MM.1S (cell line): ENCODE data around the gene ECE1.

ENCODE experiments used
- EZH2 ChIP-seq: fragments of 300-600 bp; sonication (generic); optimal IDR thresholded peaks from 2 replicates; pipeline ENCODE3; 2017; ENCODE audit warnings: low read depth, mild to moderate bottlenecking, antibody characterized with exemption, low read length, mixed read lengths
- TF ChIP-seq, protein P1 (sequence below): fragments of 300-600 bp; sonication (generic); IDR thresholded peaks from 2 replicates; pipeline ENCODE4 v1.5.1; 2016; ENCODE audit warnings: antibody characterized with exemption, low read length, mixed read lengths

DNA sequence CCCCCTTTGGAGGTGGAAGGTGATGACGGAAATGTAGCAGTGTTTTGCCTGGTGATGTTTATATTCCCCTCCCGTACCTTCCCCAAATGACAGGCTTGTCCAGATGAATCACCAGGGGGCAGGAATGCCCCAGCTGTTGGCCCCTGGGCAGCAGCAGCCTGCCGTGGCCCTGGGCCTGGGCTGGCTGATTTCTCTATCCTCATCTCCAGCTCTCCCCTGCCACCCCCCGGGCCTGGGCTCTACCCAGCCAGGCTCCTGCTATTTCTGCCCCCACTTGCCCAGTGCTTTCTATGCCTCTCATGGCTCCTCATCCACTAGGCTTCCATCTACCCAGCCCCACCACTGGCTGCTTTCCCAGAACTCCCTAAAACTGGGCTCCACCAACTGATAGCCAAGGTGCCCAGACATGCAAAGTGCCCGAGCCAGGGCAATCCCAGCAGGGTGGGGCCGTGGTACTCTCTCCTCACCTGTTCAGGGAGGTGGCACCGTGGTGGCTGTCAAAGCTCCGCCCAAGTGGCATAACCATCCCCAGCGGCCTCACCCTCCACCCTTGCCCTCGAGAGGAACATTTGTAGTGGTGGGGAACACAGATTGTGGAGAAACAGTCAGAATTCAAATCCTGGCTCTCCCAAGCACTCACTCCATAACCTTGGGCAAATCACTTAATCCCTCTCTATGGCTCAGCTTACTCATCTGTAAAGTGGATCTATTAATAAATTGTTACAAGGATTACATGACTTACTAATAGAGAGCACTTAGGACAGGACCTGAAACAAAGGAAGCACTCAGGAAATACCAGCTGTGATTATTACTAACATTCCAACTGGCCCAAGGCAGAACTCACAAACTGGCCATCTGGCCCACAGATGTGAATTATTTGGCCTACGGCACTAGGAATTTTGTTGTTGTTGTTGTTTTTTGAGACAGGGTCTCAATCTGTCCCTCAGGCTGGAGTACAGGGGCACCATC lies 12.8 kb upstream of the ECE1 start:
- TF ChIP-seq, protein P1, sequence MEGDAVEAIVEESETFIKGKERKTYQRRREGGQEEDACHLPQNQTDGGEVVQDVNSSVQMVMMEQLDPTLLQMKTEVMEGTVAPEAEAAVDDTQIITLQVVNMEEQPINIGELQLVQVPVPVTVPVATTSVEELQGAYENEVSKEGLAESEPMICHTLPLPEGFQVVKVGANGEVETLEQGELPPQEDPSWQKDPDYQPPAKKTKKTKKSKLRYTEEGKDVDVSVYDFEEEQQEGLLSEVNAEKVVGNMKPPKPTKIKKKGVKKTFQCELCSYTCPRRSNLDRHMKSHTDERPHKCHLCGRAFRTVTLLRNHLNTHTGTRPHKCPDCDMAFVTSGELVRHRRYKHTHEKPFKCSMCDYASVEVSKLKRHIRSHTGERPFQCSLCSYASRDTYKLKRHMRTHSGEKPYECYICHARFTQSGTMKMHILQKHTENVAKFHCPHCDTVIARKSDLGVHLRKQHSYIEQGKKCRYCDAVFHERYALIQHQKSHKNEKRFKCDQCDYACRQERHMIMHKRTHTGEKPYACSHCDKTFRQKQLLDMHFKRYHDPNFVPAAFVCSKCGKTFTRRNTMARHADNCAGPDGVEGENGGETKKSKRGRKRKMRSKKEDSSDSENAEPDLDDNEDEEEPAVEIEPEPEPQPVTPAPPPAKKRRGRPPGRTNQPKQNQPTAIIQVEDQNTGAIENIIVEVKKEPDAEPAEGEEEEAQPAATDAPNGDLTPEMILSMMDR = no peak
- TF ChIP-seq EZH2 = no peak
